Loucy (cell line): ENCODE data around the gene RHOT1.
"Not testable (repeated sequence)": the region's sequence is repeated elsewhere in the genome, so short reads cannot be mapped to it uniquely, and the experiment has no call there.

ENCODE experiments used
- H2AFZ ChIP-seq: fragments of 200-600 bp; sonication (generic); 2 replicates; pipeline ENCODE4 v1.6.0; 2016; ENCODE audit warnings: antibody characterized with exemption, mild to moderate bottlenecking, low read length, moderate library complexity
- H3F3A ChIP-seq: fragments of 200-600 bp; 2 replicates; pipeline ENCODE4 v1.6.0; 2016; ENCODE audit warnings: antibody characterized with exemption, low read depth, mild to moderate bottlenecking
- H3K27me3 ChIP-seq: fragments of 200-600 bp; sonication (generic); 2 replicates; pipeline ENCODE4 v1.6.1; 2014; ENCODE audit warnings: low read length, mild to moderate bottlenecking; ENCODE audit not compliant: insufficient read depth, poor library complexity, severe bottlenecking
- H3K36me3 ChIP-seq: fragments of 200-600 bp; sonication (generic); 2 replicates; pipeline ENCODE4 v1.6.1; 2016; ENCODE audit warnings: low read length; ENCODE audit not compliant: insufficient read depth
- H3K4me1 ChIP-seq: fragments of 200-600 bp; sonication (generic); 2 replicates; pipeline ENCODE4 v1.5.1; 2014; ENCODE audit warnings: low read length, mild to moderate bottlenecking; ENCODE audit not compliant: insufficient read depth, poor library complexity, severe bottlenecking
- H3K4me2 ChIP-seq: fragments of 200-600 bp; sonication (generic); 2 replicates; pipeline ENCODE4 v1.6.0; 2014; ENCODE audit warnings: antibody characterized with exemption, low read length, low read depth, mild to moderate bottlenecking; ENCODE audit not compliant: poor library complexity, severe bottlenecking
- H3K4me3 ChIP-seq: fragments of 200-600 bp; sonication (generic); 2 replicates; pipeline ENCODE4 v1.5.1; 2014; ENCODE audit warnings: low read length, mild to moderate bottlenecking, mixed read lengths; ENCODE audit not compliant: poor library complexity, severe bottlenecking
- H3K79me2 ChIP-seq: fragments of 200-600 bp; sonication (generic); 2 replicates; pipeline ENCODE4 v1.6.1; 2014; ENCODE audit warnings: low read length; ENCODE audit not compliant: insufficient read depth
- H3K9ac ChIP-seq: fragments of 200-600 bp; sonication (generic); 2 replicates; pipeline ENCODE4 v1.6.0; 2014; ENCODE audit warnings: mild to moderate bottlenecking, low read depth, low read length, moderate library complexity; ENCODE audit not compliant: poor library complexity, severe bottlenecking
- H3K9me2 ChIP-seq: fragments of 200-600 bp; sonication (generic); replicated peaks from 2 replicates; pipeline ENCODE4 v1.6.1; 2016; ENCODE audit warnings: low read depth, low read length, mixed read lengths
- H3K9me3 ChIP-seq: fragments of 200-600 bp; sonication (generic); 2 replicates; pipeline ENCODE4 v1.6.1; 2014; ENCODE audit warnings: mild to moderate bottlenecking, antibody characterized with exemption, low read length, low read depth; ENCODE audit not compliant: insufficient read depth
- H4K20me1 ChIP-seq: fragments of 200-600 bp; sonication (generic); 2 replicates; pipeline ENCODE4 v1.6.0; 2014; ENCODE audit warnings: antibody characterized with exemption, low read length, mild to moderate bottlenecking; ENCODE audit not compliant: insufficient read depth, poor library complexity, severe bottlenecking
- EZH2phosphoT487 ChIP-seq: fragments of 200-600 bp; IDR thresholded peaks from 2 replicates; pipeline ENCODE4 v1.6.1; 2018; ENCODE audit warnings: antibody characterized with exemption, mild to moderate bottlenecking, moderate library complexity, borderline replicate concordance
- TF ChIP-seq, protein P1 (sequence below): fragments of 200-600 bp; sonication (generic); conservative IDR thresholded peaks from 2 replicates; pipeline ENCODE4 v1.5.1; 2014; ENCODE audit warnings: mild to moderate bottlenecking, antibody characterized with exemption, low read length

Gene RHOT1

DNA sequence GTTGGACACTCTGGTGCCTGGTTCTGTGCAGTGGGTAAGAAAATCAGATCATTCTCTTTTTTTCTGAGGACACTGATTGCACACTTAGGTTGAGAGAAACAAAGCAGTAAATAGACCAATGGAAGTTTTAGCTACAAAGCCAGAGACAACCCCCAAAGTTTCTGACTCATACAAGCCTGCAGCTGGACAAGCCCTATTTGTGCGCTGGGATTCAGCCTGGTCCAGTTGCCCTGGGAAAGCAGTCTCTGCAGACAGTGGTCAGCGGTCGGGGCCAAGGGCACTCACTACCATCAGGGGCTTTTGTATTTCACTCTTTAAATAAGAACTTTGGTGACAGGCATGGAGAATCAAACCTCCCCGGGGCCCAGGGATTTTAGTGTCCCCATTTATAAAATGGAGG, 117.3 kb downstream of the RHOT1 start:
- Histone ChIP-seq H3K9ac (no peak overlapping the region), H3K27me3 (no peaks in the 10 kb centered on the region)
- TF ChIP-seq, protein P1, sequence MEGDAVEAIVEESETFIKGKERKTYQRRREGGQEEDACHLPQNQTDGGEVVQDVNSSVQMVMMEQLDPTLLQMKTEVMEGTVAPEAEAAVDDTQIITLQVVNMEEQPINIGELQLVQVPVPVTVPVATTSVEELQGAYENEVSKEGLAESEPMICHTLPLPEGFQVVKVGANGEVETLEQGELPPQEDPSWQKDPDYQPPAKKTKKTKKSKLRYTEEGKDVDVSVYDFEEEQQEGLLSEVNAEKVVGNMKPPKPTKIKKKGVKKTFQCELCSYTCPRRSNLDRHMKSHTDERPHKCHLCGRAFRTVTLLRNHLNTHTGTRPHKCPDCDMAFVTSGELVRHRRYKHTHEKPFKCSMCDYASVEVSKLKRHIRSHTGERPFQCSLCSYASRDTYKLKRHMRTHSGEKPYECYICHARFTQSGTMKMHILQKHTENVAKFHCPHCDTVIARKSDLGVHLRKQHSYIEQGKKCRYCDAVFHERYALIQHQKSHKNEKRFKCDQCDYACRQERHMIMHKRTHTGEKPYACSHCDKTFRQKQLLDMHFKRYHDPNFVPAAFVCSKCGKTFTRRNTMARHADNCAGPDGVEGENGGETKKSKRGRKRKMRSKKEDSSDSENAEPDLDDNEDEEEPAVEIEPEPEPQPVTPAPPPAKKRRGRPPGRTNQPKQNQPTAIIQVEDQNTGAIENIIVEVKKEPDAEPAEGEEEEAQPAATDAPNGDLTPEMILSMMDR = no peak
- no peak for TF ChIP-seq EZH2phosphoT487

DNA sequence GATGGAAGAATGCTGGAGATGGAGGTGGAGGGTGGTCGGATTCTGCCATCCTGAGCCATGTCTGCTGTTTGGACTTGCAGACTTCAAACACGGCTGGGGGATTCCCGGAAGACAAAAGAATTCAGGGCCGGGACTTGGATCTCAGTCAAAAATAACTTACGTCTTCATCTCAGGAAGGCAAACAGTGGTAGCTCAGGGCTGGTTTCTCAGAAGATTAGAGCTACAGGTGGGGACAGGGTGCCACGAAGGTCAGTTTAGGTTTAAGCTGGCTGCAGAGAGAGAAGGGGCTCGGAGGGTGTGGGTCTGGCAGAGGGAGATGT, 119.1 kb downstream of the RHOT1 start:
- Histone ChIP-seq H3K79me2 (no peaks in the 10 kb centered on the region), H3F3A (no peaks in the 10 kb centered on the region), H3K9me3 (no peaks in the 10 kb centered on the region), H2AFZ (no peak overlapping the region), H3K4me2 (no peak overlapping the region), H4K20me1 (no peaks in the 10 kb centered on the region), H3K9me2 (no peaks in the 10 kb centered on the region), H3K36me3 (no peaks in the 10 kb centered on the region), H3K27me3 (peaks cover 2% of the 10 kb centered on the region), H3K4me3 (no peak overlapping the region), H3K9ac (no peak overlapping the region), H3K4me1 (no peaks in the 10 kb centered on the region)
- no peak for TF ChIP-seq EZH2phosphoT487
- TF ChIP-seq, protein P1 = no peak

More for the DNA sequence above, 117.3 kb downstream of the RHOT1 start:
- Histone ChIP-seq H3F3A (no peaks in the 10 kb centered on the region), H3K36me3 (no peaks in the 10 kb centered on the region), H2AFZ (no peak overlapping the region), H4K20me1 (no peaks in the 10 kb centered on the region), H3K9me2 (no peaks in the 10 kb centered on the region), H3K4me2 (no peak overlapping the region), H3K79me2 (no peaks in the 10 kb centered on the region), H3K4me3 (no peak overlapping the region), H3K9me3 (no peaks in the 10 kb centered on the region), H3K4me1 (no peaks in the 10 kb centered on the region)

DNA sequence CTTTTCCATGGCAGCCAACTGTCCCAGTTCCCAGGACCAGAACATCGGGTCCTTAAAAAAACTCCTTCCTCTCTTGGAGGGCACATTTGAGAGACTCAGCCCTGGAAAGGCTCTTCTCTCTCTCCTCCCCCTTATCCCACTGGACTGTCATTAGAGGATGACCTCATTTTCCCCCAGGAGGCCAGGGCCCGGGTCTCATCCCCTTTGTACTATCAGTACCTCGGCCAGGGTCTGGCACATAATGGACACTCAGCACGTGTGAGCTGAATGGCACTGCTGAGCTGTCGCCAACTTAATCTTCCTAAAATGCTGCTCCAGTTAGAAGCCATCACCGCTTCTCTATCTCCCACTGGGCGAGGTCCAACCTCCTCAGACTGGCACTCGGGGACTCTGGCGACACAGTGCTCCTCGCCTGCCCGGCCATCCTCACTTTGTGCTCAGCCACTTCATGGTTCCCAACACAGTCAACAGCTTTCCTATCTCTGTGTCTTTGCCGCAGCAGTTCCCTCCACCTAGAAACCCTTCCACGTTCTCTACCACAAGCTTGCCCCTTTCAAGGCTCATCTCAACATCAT, 119.7 kb downstream of the RHOT1 start:
- no peaks in the 10 kb centered on the region for H3K9me2 ChIP-seq
- TF ChIP-seq, protein P1 = no peak
- TF ChIP-seq EZH2phosphoT487 = no peak

DNA sequence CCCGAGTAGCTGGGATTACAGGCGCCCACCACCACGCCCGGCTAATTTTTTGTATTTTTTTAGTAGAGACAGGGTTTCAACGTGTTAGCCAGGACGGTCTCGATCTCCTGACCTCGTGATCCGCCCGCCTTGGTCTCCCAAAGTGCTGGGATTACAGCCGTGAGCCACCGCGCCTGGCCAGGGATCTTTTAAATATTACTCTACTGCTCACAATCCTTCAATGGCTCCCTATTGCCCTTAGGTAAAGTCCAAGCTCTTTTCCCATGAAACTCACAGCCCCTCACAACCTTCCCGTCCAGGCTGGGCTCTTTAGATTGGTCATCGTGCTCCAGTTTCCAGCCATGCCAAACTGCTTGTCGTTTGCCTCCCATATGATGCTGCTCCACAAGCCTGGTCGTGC, 121.2 kb downstream of the RHOT1 start:
- H3K79me2 ChIP-seq, H3K9me3 ChIP-seq, H3K36me3 ChIP-seq, H3F3A ChIP-seq, H3K9me2 ChIP-seq, H4K20me1 ChIP-seq, H2AFZ ChIP-seq, H3K4me2 ChIP-seq, H3K9ac ChIP-seq, H3K4me3 ChIP-seq, H3K4me1 ChIP-seq: not testable (repeated sequence)
- peaks cover 20% of the 10 kb centered on the region for H3K27me3 ChIP-seq

More for the DNA sequence above, 119.7 kb downstream of the RHOT1 start:
- Histone ChIP-seq H3K4me1 (no peaks in the 10 kb centered on the region), H3K4me3 (no peak overlapping the region), H3F3A (no peaks in the 10 kb centered on the region), H3K79me2 (no peaks in the 10 kb centered on the region), H4K20me1 (no peaks in the 10 kb centered on the region), H2AFZ (no peak overlapping the region), H3K36me3 (no peaks in the 10 kb centered on the region), H3K9me3 (no peaks in the 10 kb centered on the region), H3K4me2 (no peak overlapping the region), H3K9ac (no peak overlapping the region), H3K27me3 (peaks cover 9% of the 10 kb centered on the region)
